ENCODE measurements around the gene RFLNA. TPM values are rescaled to one million over a fixed set of nuclear protein-coding genes. Genes with fewer than 3 reads are reported as not detected.

Gene RFLNA
- total RNA-seq, 4 donors from 2014 or later = 3.9 to 13.7 TPM; not detected in 2

GRCh38 chr12:124356221-124356620 is 61.3 kb downstream of the RFLNA start:
- intact Hi-C loops (cut with DNase I; ENCODE audit: low total_unique reads) = no loop called here
- peaks cover 0 to 20% of the 10 kb centered on the region in 2 donors for H3K4me1 ChIP-seq
- no peaks in the 10 kb centered on the region for H3K36me3 ChIP-seq
- no peak for DNase-seq
- H3K27ac ChIP-seq = peak overlapping the region in 1 of 2 donors; percentile 10
- TF ChIP-seq POLR2A (IDR thresholded peaks at IDR 0.05) = no peak
- TF ChIP-seq CTCF (IDR thresholded peaks at IDR 0.05) = no peak
- H3K27me3 ChIP-seq = no peaks in the 10 kb centered on the region
- no peak overlapping the region for H3K4me3 ChIP-seq
- no peaks in the 10 kb centered on the region for H3K9me3 ChIP-seq

DNA sequence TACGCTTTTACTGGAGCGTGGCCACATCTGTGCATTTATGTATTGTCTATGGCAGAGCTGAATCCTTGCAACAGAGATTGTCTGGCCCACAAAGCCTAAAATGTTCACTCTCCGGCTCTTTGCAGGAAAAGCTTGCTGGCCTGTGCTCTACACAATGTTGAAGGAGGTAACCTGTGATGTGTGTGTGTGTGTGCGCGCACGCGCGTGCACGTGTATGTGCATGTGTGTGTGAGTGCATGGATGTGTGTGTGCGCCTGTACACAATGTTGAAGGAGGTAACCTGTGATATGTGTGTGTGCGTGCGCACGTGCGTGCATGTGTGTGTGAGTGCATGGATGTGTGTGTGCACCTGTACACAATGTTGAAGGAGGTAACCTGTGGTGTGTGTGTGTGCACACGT is 62.7 kb downstream of the RFLNA start:
- TF ChIP-seq CTCF (IDR thresholded peaks at IDR 0.05) (no peak), POLR2A (IDR thresholded peaks at IDR 0.05) (no peak)
- Histone ChIP-seq H3K4me3 (no peak overlapping the region), H3K27ac (no peak overlapping the region), H3K4me1 (peaks cover 0 to 20% of the 10 kb centered on the region in 2 donors), H3K27me3 (no peaks in the 10 kb centered on the region), H3K9me3 (no peaks in the 10 kb centered on the region), H3K36me3 (no peaks in the 10 kb centered on the region)
- intact Hi-C loops (cut with DNase I; ENCODE audit: low total_unique reads) = no loop called here
- DNase-seq = no peak

- Histone ChIP-seq H3K4me1 (peaks cover 0 to 20% of the 10 kb centered on the region in 2 donors), H3K4me3 (no peak overlapping the region), H3K36me3 (no peaks in the 10 kb centered on the region), H3K9me3 (no peaks in the 10 kb centered on the region), H3K27ac (peak overlapping the region; percentile 60 to 71), H3K27me3 (no peaks in the 10 kb centered on the region)
- intact Hi-C loops (cut with DNase I; ENCODE audit: low total_unique reads) = no loop called here
- TF ChIP-seq CTCF (IDR thresholded peaks at IDR 0.05) = no peak
- no peak for TF ChIP-seq POLR2A (IDR thresholded peaks at IDR 0.05)
- DNase-seq = no peak
These were observed 63.7 kb downstream of the RFLNA start for GRCh38 chr12:124358572-124358971.

DNA sequence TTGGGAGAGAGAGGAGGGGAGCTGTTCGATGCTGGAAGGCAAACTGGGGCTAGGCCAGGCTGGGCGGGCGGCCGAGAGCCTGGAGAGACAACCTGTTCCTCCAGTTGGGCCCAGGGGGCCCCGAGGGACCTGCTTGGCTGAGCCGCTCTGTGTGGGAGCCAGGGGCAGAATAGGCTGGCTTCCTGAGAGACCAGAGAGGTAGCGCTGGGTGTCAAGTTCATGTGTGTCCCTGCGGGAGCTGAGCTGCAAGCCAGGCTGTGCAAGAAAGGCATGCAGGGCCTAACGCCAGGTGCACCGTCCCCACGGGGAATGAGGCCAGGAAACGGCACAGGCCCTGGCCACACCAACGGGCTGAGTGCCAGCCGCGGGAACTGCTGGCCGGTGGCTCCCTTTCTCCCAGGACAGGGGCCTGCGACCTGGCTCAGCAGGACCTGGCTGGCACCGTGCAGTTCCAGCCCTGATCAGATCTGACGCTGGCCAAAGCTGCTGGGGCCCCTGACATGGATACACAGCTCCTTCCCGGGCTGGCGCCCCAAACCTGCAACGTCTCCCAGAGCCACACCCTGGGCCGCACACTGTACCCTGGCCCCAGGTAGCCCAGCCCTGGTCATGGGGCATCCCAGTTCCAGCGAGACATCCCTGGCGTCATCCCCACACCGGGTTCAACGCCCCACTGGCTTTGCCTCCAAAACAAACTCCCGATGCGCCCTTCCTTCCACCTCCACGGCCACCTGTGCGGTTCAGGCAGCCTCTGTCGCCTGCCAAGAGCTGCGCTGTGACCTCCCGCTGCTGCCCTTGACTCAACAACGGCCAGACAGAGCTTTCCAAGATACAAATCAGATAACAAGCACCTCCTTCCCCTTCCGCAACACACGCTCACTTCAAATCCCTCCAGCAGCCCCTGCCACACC is 65.0 kb downstream of the RFLNA start:
- no peak overlapping the region for H3K4me3 ChIP-seq
- intact Hi-C loops (cut with DNase I; ENCODE audit: low total_unique reads) = no loop called here

More for the DNA sequence above, 65.0 kb downstream of the RFLNA start:
- peak; percentile 87 to 95 for DNase-seq
- no peak for TF ChIP-seq POLR2A (IDR thresholded peaks at IDR 0.05)
- no peak for TF ChIP-seq CTCF (IDR thresholded peaks at IDR 0.05)
- no peaks in the 10 kb centered on the region for H3K36me3 ChIP-seq
- no peaks in the 10 kb centered on the region for H3K27me3 ChIP-seq
- peak overlapping the region; percentile 60 to 71 for H3K27ac ChIP-seq
- H3K4me1 ChIP-seq = peaks cover 0 to 20% of the 10 kb centered on the region in 2 donors
- no peaks in the 10 kb centered on the region for H3K9me3 ChIP-seq

Measured in uterus (tissue), 4 donors.